HL-60 (cell line): Measurements from ENCODE around the gene HBA1.
"Not testable (repeated sequence)": the region's sequence is repeated elsewhere in the genome, so short reads cannot be mapped to it uniquely, and the experiment has no call there.

Source experiments
- POLR2AphosphoS5 ChIP-seq: IDR thresholded peaks from 2 replicates; pipeline ENCODE4 v1.6.1; 2012; ENCODE audit warnings: low read depth
- TF ChIP-seq, protein P1 (sequence below): IDR thresholded peaks from 2 replicates; pipeline ENCODE4 v1.6.1; 2012; ENCODE audit warnings: low read depth; ENCODE audit not compliant: insufficient replicate concordance
- TF ChIP-seq, protein P2 (sequence below): IDR thresholded peaks from one replicate; pipeline ENCODE4 v1.5.1; 2011; ENCODE audit warnings: low read length, control low read depth, inconsistent platforms; ENCODE audit not compliant: insufficient read depth

GRCh38 chr16:163696-164095 lies 12.8 kb upstream of the HBA1 start:
- TF ChIP-seq, protein P1, sequence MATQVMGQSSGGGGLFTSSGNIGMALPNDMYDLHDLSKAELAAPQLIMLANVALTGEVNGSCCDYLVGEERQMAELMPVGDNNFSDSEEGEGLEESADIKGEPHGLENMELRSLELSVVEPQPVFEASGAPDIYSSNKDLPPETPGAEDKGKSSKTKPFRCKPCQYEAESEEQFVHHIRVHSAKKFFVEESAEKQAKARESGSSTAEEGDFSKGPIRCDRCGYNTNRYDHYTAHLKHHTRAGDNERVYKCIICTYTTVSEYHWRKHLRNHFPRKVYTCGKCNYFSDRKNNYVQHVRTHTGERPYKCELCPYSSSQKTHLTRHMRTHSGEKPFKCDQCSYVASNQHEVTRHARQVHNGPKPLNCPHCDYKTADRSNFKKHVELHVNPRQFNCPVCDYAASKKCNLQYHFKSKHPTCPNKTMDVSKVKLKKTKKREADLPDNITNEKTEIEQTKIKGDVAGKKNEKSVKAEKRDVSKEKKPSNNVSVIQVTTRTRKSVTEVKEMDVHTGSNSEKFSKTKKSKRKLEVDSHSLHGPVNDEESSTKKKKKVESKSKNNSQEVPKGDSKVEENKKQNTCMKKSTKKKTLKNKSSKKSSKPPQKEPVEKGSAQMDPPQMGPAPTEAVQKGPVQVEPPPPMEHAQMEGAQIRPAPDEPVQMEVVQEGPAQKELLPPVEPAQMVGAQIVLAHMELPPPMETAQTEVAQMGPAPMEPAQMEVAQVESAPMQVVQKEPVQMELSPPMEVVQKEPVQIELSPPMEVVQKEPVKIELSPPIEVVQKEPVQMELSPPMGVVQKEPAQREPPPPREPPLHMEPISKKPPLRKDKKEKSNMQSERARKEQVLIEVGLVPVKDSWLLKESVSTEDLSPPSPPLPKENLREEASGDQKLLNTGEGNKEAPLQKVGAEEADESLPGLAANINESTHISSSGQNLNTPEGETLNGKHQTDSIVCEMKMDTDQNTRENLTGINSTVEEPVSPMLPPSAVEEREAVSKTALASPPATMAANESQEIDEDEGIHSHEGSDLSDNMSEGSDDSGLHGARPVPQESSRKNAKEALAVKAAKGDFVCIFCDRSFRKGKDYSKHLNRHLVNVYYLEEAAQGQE: not testable (repeated sequence)
- TF ChIP-seq, protein P2, sequence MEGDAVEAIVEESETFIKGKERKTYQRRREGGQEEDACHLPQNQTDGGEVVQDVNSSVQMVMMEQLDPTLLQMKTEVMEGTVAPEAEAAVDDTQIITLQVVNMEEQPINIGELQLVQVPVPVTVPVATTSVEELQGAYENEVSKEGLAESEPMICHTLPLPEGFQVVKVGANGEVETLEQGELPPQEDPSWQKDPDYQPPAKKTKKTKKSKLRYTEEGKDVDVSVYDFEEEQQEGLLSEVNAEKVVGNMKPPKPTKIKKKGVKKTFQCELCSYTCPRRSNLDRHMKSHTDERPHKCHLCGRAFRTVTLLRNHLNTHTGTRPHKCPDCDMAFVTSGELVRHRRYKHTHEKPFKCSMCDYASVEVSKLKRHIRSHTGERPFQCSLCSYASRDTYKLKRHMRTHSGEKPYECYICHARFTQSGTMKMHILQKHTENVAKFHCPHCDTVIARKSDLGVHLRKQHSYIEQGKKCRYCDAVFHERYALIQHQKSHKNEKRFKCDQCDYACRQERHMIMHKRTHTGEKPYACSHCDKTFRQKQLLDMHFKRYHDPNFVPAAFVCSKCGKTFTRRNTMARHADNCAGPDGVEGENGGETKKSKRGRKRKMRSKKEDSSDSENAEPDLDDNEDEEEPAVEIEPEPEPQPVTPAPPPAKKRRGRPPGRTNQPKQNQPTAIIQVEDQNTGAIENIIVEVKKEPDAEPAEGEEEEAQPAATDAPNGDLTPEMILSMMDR: not testable (repeated sequence)
- TF ChIP-seq POLR2AphosphoS5: not testable (repeated sequence)
